GM21717 (cell line): ENCODE measurements around the gene MAP3K3.
"Not testable (repeated sequence)": the region's sequence is repeated elsewhere in the genome, so short reads cannot be mapped to it uniquely, and the experiment has no call there.

Experiments
- ATAC-seq: cut with Tn5 transposase; IDR thresholded peaks from one replicate; pipeline ENCODE4 v1.9.1; 2021; ENCODE audit warnings: mild to moderate bottlenecking, moderate library complexity; ENCODE audit not compliant: unreplicated experiment

MAP3K3 gene

DNA sequence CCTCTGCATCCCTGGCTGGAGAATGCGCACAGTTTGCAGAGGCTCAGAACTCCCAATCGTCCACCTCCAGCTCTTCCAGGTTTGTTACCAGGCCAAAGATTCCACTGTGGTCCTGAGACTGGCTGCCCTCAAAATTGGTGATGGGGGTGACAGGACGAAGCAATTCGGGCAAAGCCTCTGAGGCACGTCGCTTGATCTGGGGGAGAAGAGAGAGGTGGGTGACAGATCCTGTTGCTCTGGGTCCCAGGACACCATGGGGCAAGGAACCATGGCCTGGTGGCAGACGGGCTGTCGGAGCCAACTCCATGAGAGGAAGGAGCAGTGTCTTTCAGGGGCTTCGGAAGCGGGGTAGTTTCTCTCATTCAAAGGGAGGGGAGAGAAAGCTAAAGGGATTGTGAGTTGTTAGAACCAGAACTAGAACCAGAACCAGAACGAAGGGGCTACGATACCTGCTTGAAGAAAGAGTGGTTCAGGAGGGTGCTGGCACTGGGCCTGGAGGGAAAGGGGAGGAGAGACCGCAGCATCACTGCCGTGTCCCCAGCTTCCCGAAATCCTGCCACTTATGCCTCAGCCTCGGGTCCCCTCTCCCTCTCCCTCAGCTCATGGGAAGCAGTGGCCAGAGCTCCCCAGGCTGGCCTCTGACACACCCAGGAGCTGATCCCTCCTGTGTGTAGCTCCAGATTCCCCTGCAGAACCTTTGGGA lies 81.5 kb downstream of the MAP3K3 start:
- ATAC-seq: no peak

DNA sequence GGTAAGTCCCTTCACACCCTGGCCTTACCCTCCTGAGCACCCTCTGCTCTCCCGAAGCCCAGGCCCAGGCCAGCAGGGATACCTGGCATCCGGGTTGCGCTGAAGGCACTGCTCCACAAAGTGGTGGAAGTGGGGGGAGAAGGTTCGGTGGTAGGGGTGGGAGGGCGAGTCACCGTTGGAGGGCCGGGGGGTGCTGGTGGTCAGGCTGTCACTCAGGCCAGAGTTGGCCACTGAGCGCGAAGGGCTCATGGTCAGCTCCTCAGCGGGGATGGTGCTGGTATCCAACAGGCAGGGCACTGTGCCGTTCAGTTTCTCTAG lies 82.0 kb downstream of the MAP3K3 start:
- no peak for ATAC-seq

DNA sequence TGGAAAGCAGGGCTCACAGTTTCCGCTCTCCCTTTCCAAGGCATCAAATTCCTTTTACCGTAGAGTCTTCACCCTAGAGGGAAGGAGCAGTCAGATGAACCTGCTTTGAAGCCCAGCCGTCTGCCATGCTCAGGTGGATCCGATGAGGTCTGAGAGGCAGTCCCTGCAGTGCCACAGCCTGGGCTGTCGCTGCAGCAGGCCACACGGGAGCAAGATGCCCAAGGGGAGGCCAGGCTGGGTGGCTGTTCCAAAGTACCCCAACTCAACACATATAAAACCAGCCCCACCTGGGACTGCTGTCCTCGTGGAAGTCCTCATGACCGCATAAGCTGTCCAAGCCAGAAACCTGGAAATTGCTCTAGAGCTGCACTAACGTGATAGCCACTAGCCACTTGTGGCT lies 82.6 kb downstream of the MAP3K3 start:
- no peak for ATAC-seq

DNA sequence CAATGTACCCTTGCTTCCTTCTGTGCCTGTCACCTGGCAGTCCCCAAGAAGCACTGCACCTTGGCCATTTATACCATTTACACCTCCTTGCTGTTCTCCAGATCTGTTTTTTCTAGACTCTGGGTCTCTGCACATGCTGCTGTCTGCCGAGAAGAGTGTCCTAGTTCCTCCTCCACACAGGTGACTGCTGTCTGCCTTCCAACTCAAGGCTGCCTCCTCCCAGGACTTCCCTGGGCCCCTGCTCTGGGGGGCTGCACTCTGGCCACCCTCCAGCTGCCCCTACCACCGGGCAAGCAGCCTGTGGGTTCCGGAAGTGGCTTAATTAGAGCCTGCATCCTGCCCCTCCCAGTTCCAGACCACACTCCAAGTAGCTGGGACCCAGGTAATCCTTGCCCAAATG lies 83.4 kb downstream of the MAP3K3 start:
- ATAC-seq: no peak

DNA sequence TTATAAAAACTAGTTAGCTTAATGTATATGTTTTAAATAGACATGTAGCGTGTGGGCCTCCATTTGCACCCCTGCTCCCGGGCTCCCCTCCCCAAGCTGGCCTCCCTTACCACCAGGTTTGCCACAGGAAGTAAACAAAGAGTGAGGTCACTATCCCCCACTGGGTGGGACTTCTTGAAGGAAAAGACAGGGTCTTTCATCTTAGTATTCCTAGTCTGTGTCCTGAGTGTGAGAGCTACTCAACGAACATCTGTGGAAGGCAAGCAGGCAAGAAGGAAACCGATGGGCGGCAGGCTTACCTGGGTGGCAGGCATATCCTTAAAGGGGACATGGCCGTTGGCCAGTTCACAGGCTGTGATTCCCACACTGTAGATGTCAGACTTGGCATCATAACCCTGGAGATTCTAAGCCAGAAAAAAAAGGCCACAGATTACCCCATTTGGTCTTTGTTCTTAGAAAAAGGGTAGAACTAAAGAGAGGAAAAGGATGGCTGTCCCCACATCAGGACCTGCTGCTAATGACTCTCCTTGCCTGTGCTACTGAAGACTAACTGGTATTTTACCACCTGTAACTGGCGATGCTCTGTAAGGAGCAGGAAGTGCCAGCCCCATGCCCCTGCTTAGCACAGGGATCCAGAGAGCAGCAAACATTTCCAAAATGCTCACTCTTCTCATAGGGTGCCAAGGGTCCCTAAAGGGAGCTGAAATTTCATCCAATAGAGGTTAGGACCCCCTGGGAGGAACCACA lies 84.3 kb downstream of the MAP3K3 start:
- no peak for ATAC-seq

DNA sequence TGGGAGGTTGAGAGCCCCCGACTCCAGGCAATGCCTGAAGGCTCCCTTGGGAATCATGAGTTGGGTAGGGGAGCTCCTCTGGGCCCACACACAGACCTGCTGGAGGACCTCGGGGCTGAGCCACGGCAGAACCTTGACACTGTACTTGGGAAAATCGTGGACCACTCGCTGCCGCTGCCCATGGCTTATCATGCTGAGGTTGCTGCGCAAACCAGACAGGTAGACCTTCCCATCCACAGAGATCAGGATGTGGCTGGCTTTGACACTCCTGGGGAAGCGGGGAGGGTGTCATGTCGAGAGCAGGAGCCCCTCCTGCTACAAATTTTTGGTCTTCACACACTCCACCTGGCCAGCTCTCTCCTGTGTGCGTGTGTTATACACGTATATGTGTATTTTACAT lies 84.9 kb downstream of the MAP3K3 start:
- ATAC-seq: no peak

DNA sequence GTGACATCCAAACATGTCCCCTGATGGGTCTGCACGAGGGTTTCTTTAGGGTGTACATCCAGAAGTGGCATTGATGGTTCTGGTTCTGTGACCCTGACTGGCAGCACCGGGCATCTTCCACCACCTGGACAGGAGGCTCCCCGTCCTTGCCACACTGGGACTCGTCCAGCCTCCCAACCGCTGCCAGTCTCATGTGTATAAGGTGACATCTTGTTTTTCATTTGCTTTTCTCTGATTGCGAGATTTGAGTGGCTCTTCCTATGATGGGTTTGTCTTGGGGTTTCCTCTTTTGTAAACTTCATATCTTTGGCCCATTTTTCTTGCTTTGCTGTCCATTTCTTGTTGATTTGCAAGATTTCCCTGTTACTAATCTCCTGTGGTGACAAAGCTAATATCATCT lies 86.9 kb downstream of the MAP3K3 start:
- ATAC-seq: no peak

DNA sequence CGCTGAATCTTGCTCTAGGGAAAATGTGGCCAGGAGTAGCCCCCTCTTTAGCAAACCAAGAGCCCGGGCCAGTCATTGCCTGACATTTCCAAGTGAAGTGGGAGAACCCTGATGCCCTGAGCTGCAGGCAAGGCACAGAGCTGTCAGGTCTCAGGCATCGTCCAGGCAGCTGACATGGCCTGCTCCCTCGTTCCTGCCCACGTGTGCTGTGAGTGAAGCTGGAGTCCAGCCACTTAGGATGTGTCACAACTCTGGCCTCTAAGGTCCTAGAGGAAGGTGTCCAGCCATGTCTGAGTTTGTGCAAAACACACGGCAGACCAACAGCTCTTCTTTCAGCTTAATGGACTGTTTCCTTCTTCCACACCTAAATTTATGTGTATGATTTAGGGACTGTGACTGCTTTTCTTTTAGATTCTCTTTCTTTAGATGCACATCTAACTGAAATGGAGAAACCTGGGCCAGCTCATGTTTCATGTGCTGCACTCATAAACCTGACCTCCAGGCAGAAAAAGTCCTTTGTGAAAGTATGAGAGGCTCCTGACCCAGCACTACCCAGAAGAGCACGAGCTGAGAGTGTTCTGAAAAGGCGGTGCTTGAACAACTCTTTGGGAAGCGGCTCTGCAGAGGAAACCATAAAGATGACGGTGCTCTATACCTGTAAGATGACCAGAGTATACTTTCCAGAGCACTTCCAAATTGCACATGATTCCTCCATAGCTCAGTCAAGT lies 92.5 kb downstream of the MAP3K3 start:
- no peak for ATAC-seq

DNA sequence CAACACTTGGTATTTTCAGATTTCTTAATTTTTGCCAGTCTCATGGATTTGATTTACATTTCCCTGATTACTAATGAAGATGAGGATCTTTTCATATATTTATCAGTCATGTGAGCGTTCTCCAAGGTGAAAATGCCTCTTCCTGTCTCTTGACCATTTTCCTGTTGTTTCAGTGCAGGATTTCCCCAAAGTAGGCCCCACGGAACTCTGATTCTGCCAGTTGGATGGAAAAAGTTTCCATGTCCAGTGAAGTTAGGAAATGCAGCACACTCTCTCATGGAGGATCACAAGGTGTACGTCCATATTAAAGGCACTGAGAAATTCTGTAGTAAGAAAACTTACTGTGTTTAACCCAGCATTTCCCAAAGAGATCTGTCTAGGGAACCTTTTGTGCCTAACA lies 94.2 kb downstream of the MAP3K3 start:
- ATAC-seq: no peak

DNA sequence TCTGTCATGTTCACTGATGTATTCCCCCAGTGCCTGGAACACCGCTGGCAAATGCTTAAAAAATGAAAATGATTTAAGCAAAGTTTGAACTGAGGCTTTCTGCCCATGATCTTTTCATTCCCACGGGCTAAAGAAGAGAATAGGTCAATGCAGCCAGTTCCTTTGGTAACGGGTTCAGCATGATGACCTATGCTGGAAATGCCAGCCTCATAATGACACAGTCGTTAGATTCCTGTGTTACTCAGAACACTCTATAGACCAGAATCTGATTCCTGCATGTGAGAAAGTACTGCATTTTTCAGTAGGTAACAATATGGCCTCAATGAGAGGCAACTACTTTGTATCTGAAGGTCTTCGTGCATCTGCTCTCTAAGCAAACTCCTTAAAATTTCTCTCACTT lies 96.8 kb downstream of the MAP3K3 start:
- no peak for ATAC-seq

DNA sequence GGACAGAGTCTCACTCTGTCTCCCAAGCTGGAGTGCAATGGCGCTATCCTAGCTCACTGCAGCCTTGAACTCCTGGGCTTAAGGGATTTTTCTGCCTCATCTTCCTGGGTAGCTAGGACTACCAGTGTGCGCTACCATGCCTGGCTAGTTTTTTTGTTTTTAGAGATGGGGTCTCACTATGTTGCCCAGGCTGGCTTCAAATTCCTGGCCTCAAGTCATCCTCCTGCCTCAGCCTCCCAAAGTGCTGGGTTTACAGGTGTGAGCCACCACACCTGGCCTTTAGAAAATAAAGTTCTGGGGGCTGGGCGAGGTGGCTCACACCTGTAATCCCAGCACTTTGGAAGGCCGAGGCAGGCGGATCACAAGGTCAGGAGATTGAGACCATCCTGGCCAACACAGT lies 98.0 kb downstream of the MAP3K3 start:
- ATAC-seq: not testable (repeated sequence)

DNA sequence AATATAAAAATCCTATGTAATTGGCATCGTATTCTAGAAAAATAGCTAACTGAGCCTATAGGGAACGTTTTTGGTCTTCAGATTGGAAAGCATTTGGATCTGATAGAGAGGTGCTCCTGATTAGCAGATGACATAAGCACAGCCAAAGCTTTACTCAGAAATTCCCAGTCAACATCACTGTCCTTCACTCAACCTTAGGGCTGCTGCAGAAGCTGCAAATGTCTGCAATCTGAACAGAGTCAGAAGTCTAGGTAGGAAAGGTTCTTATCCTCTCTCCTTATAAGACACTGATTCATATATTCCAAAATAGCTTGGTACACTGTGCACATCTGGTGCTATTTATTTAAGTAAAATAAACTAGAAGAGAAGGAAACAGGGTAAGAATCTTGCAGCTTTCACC lies 100.2 kb downstream of the MAP3K3 start:
- ATAC-seq: no peak

DNA sequence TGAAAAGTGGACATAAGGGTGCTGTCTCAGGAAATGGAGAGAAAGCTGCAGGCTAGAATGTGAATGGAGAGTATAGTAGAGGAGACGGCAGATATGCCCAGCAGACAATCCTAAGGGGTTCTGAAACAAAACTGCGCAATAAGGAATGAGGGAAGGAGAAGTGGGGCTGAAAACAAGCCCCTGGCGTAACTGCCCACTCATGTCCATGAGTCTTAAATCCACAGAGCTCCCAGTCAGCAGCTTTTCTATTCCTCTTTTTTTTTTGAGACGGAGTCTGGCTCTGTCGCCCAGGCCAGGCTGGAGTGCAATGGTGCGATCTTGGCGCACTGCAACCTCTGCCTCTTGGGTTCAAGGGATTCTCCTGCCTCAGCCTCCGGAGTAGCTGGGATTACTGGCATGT lies 113.5 kb downstream of the MAP3K3 start:
- ATAC-seq: no peak

DNA sequence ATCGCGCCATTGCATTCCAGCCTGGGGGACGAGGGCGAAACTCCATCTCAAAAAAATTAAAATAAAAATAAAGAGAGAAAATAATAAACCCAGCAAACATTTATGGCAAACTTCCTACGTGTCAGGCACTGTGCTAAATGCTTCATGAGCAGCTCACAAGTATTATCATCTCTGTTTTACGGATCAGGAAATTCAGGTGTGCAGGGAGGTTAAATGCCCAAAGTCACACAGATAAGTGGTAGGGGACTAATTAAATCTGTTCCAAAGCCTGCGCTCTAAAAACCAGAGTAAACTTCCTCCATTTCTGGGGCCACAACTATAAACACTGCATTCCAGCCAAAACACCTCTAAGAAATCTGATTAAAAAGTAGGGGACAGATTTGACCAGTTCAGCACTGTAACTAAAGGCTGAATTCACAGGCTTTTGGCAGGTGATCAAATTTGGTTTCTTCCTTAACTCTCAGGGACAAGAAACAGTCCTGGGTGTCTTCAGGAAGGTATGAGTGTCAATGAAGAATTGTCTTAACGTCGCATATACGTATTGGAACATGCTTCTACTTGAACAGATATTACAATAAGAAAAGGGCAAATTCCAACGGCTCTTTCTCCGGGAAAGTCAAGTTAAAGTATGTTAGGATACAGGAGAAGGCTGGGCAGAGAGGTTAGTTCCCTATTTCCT lies 118.4 kb downstream of the MAP3K3 start:
- no peak for ATAC-seq

DNA sequence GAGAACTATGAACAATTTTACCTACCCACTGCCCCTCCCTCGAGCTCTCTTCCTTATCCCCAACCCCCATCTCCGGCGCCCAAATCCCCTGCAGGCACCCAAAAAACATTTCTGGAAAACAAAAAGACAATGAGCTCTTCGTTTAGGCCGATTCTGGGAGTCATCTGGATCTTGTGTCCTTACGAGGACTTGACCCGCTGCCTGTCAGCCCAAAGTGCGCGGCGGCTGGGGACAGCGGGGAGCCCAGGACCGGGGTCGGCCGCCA lies 118.9 kb downstream of the MAP3K3 start:
- peak; percentile 33 for ATAC-seq

DNA sequence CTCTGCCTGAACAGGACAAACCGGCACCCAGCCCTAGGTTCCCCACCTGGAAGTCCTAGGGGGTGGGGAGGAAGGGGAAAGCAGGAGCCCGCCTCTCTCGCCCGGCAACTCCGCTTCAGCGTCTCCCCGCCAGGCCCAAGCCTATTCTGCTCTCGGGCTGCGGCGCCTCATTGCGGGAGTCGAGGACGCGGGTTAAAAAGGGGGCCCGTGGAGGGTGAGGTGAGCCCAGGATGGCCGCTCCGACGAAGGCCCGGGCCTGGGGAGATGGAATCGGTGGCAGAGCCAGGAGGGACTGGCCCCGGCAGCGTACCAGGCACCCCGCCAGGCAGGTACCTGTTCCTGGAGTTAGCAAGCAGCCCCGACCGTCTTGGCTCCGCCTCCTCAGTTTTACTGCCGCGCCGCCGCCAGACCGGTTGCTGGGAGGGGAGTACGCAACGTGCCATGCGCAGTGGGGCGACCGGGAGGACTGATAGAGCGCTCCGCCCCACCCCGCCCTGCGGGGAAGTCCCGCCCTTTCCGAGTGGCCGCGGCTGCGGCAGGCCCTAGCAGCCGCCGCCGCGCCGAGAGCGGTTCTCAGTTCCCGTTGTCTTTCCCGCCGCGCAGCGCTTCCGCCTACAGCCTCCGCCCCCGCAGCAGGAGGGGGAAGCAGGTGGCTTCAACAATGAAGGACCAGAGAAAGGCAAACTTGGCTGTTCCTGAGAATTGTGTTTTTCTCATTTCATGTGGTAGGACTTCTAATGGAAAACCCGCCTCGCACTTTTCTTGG lies 119.4 kb downstream of the MAP3K3 start, which contains the start of gene STRADA:
TSS of gene STRADA (minus strand) at position 392 of the 766 bp plus-strand sequence. CDS start 13,430 bp downstream, outside the sequence.
- peak; percentile 75 for ATAC-seq
